AG10803 (cell line): ENCODE measurements around the gene C1QL1.

Experiments
- DNase-seq: peaks from one replicate; pipeline ENCODE4 v3.0.0; 2010; ENCODE audit warnings: low read depth
- H3K4me3 ChIP-seq: 2 replicates; pipeline ENCODE4 v1.5.1; 2011; ENCODE audit warnings: mild to moderate bottlenecking, low read length, control low read depth
- CTCF ChIP-seq: conservative IDR thresholded peaks from 2 replicates; pipeline ENCODE4 v1.5.1; 2011; ENCODE audit warnings: mild to moderate bottlenecking, low read length, control low read depth, inconsistent platforms

C1QL1 gene

GRCh38 chr17:44935116-44935515, 33.0 kb downstream of the C1QL1 start:
- DNase-seq, result no peak
- TF ChIP-seq CTCF, result no peak
- H3K4me3 ChIP-seq, result no peak overlapping the region

GRCh38 chr17:44934745-44935105, 33.4 kb downstream of the C1QL1 start:
- TF ChIP-seq CTCF, result no peak
- no peak overlapping the region for H3K4me3 ChIP-seq
- DNase-seq, result no peak

GRCh38 chr17:44933824-44934744, 34.0 kb downstream of the C1QL1 start:
- no peak overlapping the region for H3K4me3 ChIP-seq
- no peak for DNase-seq
- TF ChIP-seq CTCF, result no peak

- no peak overlapping the region for H3K4me3 ChIP-seq
- TF ChIP-seq CTCF, result no peak
- no peak for DNase-seq
These were observed 35.4 kb downstream of the C1QL1 start for GRCh38 chr17:44932787-44933097.

- no peak overlapping the region for H3K4me3 ChIP-seq
- no peak for DNase-seq
- TF ChIP-seq CTCF, result no peak
These were observed 35.9 kb downstream of the C1QL1 start for GRCh38 chr17:44932096-44932786.

GRCh38 chr17:44931376-44931775, 36.7 kb downstream of the C1QL1 start:
- no peak overlapping the region for H3K4me3 ChIP-seq
- no peak for TF ChIP-seq CTCF
- DNase-seq, result no peak

- no peak overlapping the region for H3K4me3 ChIP-seq
- DNase-seq, result no peak
These were observed 37.4 kb downstream of the C1QL1 start for GRCh38 chr17:44930667-44931066.

More at GRCh38 chr17:44930667-44931066, 37.4 kb downstream of the C1QL1 start:
- no peak for TF ChIP-seq CTCF
